OCI-M2 (cell line): ENCODE measurements around the gene SMAP2.

Experiments used
- DNase-seq: peaks from one replicate; lab custom pipeline; 2025; ENCODE audit not compliant: unreplicated experiment; lab: John Stamatoyannopoulos, UW

Gene SMAP2

GRCh38 chr1:40416709-40417108, 43.2 kb downstream of the SMAP2 start:
- no peak for DNase-seq

DNA sequence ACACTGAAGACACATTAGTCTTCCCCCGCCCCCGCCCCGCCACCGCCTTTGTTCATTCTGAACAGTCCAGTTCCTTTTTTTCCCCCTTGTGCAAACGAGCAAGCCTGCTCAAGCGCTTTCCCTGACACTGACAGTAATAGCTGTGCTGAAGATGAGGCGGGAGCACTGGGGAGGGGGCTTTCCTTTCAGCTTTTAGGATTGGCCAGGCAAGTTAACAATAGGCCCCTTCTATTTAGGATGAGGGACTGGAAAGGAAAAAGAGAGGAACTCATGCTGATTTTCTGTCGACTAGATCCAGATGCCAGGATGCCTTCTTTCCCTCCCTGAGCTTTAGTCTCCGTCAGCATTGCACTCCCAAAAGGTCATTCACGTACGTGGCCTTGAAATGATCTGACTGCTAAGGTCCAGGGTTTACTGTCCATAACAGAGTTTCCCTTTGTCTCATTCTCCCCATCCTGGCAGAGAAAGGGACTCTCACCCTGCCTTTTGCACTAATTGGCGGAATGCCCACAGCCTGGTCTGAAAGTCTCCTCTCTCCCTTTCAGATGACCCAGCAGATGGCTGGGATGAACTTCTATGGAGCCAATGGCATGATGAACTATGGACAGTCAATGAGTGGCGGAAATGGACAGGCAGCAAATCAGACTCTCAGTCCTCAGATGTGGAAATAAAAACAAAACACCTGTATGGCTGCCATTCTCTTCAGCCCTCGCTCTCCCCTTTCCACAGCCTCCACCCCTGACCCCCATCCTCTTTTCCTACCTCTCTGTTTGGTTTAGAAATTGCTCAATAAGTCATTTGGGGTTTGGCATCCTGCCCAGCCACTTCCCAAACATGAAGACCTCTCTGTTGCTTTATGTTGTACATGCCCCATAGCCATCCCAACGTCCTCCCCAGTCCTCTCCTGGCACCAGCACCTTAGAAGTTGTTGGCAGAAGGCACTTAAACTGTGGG, 48.2 kb downstream of the SMAP2 start:
- DNase-seq = no peak

- DNase-seq = no peak
Measured at GRCh38 chr1:40422630-40423263, 49.2 kb downstream of the SMAP2 start.

DNA sequence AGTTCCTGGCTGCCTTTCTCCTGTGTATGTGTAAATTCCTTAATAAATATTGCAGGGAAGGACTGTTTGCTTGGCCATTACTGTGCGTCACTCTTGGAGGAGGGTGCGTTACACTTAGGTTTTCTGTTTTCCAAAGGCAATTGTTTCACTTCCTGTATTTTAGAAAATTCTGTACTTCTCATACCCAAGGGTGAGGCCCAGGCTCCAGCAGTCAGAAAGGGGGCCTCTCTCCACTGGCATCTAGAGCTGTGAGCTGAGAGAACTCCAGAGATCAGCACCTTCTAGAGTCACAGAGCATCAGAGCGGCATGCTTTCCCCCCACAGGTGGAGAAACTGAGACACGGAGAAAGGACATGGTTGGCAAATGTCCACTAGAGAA, 49.7 kb downstream of the SMAP2 start:
- no peak for DNase-seq

DNA sequence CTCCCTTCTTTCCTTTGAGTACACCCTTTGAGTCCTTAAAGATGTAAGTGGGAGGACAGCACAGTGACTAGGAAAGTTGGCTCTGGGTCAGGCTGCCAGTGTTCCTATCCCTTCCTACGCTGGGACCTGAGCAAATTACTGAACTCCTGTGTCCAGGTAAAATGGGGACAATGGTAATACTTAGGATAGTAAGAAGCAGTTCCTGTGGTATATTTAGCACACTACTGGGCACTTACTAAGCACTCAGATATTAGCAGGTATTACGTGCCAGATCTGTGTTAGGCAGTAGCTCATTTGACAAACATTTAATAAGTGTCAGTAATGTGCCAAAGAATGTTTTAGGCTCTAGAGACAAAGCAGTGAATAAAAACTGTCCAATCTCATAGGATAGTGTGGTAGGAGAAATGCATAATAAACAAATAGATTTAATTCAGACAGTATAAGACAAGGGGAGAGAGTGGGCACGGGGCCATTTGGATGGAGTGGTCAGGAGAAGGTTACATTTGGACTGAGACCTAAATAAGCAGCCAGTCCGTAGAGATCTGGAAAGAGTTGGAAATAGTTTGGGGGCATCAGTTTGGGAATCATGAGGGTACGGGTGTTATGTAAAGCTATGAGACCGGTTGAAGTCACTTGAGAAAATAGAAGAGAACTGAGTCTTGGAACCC, 50.6 kb downstream of the SMAP2 start:
- DNase-seq = no peak

- DNase-seq = no peak
Measured at GRCh38 chr1:40425198-40425597, 51.7 kb downstream of the SMAP2 start.

- no peak for DNase-seq
Measured at GRCh38 chr1:40431385-40431784, 57.9 kb downstream of the SMAP2 start.

- no peak for DNase-seq
Measured at GRCh38 chr1:40432644-40433390, 59.3 kb downstream of the SMAP2 start.

DNA sequence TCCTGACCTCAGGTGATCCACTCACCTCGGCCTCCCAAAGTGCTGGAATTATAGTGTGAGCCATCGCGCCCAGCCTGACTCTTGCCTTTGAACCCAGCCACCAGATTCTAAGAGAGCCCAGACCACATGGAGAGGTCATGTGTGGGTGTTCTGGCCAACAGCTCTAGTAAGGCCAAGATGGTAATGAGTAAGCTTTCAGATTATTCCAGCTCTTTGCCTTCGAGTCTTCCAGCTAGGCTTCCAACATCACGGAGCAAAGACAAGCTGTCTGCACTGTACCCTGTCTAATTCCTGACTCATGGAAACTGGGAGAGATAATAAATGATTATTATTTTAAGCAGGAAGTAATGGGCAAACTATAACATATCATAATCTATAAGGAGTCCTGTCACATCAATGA, 61.9 kb downstream of the SMAP2 start:
- DNase-seq = no peak

DNA sequence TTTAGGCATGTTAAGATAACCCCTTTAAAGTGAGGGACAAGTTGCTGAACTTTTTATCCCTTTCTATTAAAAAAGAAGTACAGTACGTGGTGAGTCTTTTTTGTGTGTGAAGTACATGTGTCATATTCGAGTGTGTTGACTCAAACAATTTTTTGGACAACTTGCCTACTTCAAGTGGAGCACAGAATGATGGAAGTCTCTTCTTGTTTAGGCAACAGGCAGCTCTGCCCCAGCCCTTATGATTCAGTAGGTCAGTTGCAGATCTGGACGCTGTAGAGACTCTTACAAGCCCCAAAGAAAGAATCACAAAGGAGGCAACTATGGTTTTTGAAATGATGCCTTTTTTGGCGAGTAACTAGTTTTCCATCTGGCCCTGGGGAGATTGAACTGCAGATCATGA, 62.3 kb downstream of the SMAP2 start:
- DNase-seq = no peak

DNA sequence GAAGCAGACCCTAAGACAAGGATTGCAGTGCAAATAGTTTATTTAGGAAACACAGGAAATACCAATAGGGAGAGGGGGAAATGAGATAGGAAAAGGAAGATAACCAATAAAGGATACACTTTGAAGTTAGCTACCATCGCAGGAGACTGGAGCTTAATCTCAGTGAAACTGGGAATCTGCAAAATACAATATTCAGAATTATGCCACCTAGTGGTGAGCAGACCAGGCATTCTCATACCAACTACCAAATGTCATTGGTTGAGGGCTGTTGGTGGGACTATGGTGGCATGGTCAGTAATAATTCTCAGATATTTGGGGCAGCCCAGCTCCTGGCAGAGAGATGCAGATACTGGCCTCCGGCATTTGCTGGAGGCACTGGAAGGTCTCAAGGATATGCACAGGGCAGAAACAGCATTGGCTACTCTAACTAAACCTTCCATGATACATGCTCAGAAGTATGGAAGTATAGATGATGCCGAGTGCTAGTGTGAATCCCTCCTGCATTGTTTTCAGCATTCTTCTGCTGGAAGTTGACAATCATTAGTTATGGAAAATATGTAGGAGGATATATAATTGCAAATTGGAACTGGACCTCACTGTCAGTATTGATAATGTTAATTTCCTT, 65.0 kb downstream of the SMAP2 start:
- DNase-seq = no peak

GRCh38 chr1:40439247-40439646, 65.7 kb downstream of the SMAP2 start:
- DNase-seq = no peak

DNA sequence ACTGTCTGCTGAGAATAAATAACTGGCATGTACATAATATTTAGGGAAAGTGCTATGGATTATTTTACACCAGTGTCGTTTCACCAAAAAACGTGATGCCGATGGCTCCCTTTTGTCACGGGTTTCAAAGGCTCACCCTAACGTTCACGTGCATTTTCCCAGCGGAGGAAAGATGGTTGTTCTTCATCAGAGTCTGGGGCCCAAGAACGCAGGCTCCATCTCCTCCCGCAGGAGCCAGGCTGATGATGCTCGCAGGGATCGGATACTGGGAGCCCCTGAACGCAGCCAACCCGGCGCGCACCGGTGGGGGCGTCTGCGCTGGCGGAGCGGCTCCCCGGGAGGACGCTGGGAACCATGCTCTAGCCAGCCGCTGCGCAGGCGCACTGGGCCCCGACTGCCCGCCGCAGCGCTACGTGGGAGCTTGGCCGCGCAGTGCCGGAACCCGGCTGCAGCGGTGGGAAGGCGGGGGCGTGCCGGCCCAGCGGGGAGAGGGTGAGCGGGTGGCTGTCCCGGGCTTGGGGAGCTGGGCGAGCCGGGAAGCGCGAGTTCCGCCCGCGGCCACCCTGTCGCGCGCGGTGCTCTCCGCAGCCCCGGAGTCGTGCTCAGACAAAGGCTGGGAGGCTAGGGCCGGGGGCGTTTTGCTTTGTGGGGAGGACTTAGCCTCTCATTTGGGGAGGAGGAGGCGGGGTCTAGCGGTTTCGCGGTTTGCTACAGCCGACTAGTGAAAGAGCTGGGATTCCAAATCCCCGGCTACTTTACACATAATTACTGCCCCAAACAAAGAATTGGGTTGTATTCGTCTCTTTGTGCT, 76.4 kb downstream of the SMAP2 start, which contains the start of gene ZFP69B:
Gene ZFP69B (plus strand): TSS at position 793 of the 811 bp plus-strand sequence. CDS start 486 bp downstream, outside the sequence.
- DNase-seq = peak; percentile 54

DNA sequence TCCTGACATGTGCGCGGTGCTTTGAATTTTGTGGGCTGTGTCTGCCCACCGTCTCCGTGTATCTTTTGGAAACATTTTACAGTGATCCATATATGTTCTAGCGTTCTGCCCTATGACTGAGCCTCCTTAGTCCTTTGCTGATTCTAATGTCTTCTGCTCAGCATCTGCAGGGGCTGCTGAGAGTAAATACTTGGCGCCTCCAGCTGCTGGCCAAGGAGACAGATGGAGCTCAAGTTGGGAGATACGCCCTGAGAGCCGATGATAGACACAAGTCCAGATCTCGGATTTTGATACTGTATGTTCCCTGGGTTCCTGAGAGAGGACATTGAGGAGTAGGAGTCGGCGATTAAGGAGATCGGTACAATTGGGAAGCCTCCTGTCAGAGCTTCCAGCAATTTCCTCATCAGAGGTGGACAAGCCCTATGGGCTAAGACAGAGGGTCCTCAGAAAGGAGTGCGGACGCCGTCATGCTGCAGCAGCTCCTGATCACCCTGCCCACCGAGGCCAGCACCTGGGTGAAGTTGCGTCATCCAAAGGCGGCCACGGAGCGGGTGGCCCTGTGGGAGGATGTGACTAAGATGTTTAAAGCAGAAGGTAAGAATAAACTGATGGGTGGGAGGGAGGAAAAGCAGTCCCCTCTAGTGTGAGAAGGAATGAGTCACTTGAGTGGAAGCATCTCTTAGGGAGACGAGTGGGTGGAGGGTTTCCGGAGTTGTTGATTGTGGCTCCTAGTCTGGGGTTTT, 77.1 kb downstream of the SMAP2 start:
- DNase-seq = no peak

DNA sequence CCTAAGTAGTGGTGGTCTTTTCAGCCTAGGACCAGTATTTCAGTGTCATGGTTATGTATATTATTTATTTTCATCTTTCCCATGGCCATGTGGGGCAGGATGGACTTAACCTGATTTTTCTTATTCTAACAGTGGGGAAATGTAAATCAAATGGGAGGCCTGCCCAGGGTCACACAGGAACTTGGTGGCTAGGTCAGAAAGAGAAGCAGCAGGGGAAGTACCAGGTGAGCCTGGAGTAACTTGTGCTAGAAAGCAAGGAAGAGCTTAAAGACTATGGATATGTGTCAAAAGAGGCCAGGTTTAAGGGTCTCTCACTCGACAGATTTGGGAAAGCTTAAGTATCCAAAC, 77.7 kb downstream of the SMAP2 start:
- no peak for DNase-seq

DNA sequence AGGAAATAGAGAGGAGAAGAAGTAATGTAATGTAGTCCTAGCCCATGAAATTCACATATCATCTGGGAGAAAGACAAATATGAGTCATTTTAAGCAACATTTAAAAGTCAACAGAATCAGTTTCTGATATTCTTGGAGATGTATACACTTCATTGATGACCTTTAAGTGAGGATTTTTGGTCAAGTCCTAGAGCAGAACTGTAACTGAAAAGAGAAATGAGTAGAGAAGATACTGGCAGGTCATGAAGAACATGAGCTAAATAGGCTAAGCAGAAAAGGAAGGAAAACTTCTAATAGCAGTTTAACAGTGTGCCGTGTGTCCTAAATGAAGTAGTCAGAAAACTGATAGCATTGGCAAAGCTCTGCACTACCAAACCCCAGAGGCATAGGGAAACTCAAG, 81.3 kb downstream of the SMAP2 start:
- no peak for DNase-seq

DNA sequence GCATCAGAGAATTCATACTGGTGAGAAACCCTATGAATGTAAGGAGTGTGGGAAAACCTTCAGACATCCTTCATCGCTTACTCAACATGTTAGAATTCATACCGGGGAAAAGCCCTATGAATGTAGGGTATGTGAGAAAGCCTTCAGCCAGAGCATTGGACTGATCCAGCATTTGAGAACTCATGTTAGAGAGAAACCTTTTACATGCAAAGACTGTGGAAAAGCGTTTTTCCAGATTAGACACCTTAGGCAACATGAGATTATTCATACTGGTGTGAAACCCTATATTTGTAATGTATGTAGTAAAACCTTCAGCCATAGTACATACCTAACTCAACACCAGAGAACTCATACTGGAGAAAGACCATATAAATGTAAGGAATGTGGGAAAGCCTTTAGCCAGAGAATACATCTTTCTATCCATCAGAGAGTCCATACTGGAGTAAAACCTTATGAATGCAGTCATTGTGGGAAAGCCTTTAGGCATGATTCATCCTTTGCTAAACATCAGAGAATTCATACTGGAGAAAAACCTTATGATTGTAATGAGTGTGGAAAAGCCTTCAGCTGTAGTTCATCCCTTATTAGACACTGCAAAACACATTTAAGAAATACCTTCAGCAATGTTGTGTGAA, 89.5 kb downstream of the SMAP2 start:
- no peak for DNase-seq

DNA sequence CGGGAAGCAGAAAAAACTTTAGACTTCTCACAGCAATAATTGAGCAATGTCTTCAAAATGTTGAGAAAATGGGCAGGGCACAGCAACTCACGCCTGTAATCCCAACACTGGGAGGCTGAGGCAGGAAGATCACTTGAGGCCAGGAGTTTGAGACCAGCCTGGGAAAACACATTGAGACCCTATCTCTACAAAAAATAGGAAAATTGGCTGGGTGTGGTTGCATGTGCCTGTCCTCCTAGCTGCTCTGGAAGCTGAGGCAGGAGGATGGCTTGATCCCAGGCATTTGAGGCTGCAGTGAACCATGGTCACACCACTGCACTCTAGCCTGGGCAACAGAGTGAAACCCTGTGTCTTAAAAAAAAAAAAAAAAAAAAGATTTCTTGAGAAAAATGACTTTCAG, 95.8 kb downstream of the SMAP2 start:
- DNase-seq = no peak
